Hepatocyte (in vitro differentiated cells): ENCODE results near the gene ATCAY. TPM values are rescaled to one million over a fixed set of nuclear protein-coding genes. Genes with fewer than 3 reads are reported as not detected.

Experiments used
- DNase-seq: peaks from one replicate; pipeline ENCODE4 v3.0.0-alpha.2; 2016; ENCODE audit warnings: low spot score
- H2AFZ ChIP-seq: fragments of 200-600 bp; sonication (generic); 2 replicates; pipeline ENCODE4 v1.6.0; 2016; ENCODE audit warnings: antibody characterized with exemption, mild to moderate bottlenecking
- H3K27ac ChIP-seq: fragments of 200-600 bp; sonication (generic); 2 replicates; pipeline ENCODE4 v1.5.1; 2016; ENCODE audit warnings: mild to moderate bottlenecking
- H3K27me3 ChIP-seq: fragments of 200-600 bp; sonication (generic); 2 replicates; pipeline ENCODE4 v1.6.1; 2016
- H3K36me3 ChIP-seq: fragments of 200-600 bp; sonication (generic); replicated peaks from 2 replicates; pipeline ENCODE4 v1.5.1; 2016; ENCODE audit warnings: low read depth; ENCODE audit not compliant: insufficient read depth
- H3K4me1 ChIP-seq: fragments of 200-600 bp; sonication (generic); 2 replicates; pipeline ENCODE4 v1.5.1; 2016; ENCODE audit warnings: mild to moderate bottlenecking, moderate library complexity; ENCODE audit not compliant: insufficient read depth
- H3K4me2 ChIP-seq: fragments of 200-600 bp; sonication (generic); 2 replicates; pipeline ENCODE4 v1.6.0; 2016
- H3K4me3 ChIP-seq: fragments of 200-600 bp; sonication (generic); 2 replicates; pipeline ENCODE4 v1.5.1; 2016; ENCODE audit warnings: mild to moderate bottlenecking
- H3K79me2 ChIP-seq: fragments of 200-600 bp; sonication (generic); 2 replicates; pipeline ENCODE4 v1.6.0; 2017; ENCODE audit warnings: mild to moderate bottlenecking
- H3K9me2 ChIP-seq: fragments of 200-600 bp; sonication (generic); replicated peaks from 2 replicates; pipeline ENCODE4 v1.6.0; 2017; ENCODE audit warnings: mild to moderate bottlenecking; ENCODE audit not compliant: insufficient read depth
- H3K9me3 ChIP-seq: fragments of 200-600 bp; sonication (generic); 2 replicates; pipeline ENCODE4 v1.5.1; 2016; ENCODE audit warnings: low read depth, mild to moderate bottlenecking
- H4K20me1 ChIP-seq: fragments of 200-600 bp; sonication (generic); 2 replicates; pipeline ENCODE4 v1.6.0; 2016; ENCODE audit warnings: mild to moderate bottlenecking; ENCODE audit not compliant: insufficient read depth, poor library complexity, severe bottlenecking
- EZH2 ChIP-seq: fragments of 200-600 bp; sonication (generic); IDR thresholded peaks from 2 replicates; pipeline ENCODE4 v1.6.1; 2016; ENCODE audit warnings: antibody characterized with exemption, mild to moderate bottlenecking, borderline replicate concordance
- EZH2phosphoT487 ChIP-seq: fragments of 200-600 bp; sonication (generic); IDR thresholded peaks from one replicate; pipeline ENCODE4 v1.6.1; 2018; ENCODE audit warnings: antibody characterized with exemption, mild to moderate bottlenecking, low read depth, moderate library complexity; ENCODE audit not compliant: unreplicated experiment, severe bottlenecking
- WGBS: methylation state at CpG from one replicate; pipeline ENCODE4 v1.1.6; 2016; ENCODE audit warnings: low lambda C conversion rate; ENCODE audit errors: missing lambda C conversion rate; 5-methylcytosine and 5-hydroxymethylcytosine counted together
- polyA plus RNA-seq: library from polyadenylated mRNA; unstranded; fragments of >200 nt; fragmentation: Nextera tagmentation; extraction: Ambion mirVana; gene quantifications from 2 replicates; pipeline ENCODE4 v1.2.1, GENCODE V29; 2016
- total RNA-seq: library from RNA; depleted of rRNA; stranded (reverse); fragments of >200 nt; gene quantifications from 2 replicates; pipeline ENCODE4 v1.2.3, GENCODE V29; 2014
- TF ChIP-seq, protein P1 (sequence below): fragments of 200-600 bp; sonication (generic); IDR thresholded peaks from 2 replicates; pipeline ENCODE4 v1.5.1; 2016; ENCODE audit warnings: antibody characterized with exemption, mild to moderate bottlenecking; ENCODE audit not compliant: poor library complexity

Gene ATCAY
- total and polyA plus RNA-seq, 2 experiments from 2014 or later, result 0.13 TPM; not detected in 1

DNA sequence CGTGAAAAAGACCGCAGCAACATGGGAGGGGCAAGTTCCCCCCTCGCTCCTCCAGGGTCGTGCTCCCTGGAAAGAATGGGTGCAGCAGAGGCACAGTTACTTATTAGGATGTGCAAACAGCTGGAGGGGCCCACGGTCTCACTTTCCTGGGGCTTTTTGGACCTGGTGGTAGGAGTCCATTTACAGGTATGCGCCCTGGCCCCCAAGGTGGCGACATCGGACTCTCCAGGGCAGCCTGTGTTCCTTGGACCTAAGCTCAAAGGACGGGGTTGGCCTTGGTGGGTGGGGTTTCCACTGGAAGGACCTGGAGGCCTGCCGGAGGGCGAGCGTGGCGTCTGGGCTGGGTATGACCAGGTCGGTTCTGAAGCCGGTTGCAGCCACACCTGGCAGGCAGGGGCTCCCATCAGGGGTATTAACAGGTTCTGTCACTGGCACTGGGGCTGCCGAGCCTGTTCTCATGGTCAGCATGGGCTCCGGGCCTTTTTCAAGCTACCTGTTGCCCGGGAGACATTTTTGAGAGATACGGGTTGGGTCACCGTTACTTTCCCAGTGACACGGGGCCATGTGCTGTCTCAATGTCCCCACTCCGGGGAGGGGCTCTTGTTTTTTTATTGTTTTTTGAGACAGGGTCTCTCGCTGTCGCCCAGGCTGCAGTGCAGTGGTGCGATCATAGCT is 17.5 kb upstream of the ATCAY start:
- no peaks in the 10 kb centered on the region for H3K9me3 ChIP-seq
- H2AFZ ChIP-seq, result no peak overlapping the region
- H3K9me2 ChIP-seq, result no peaks in the 10 kb centered on the region
- H3K4me3 ChIP-seq, result no peak overlapping the region
- no peaks in the 10 kb centered on the region for H3K36me3 ChIP-seq
- TF ChIP-seq, protein P1, sequence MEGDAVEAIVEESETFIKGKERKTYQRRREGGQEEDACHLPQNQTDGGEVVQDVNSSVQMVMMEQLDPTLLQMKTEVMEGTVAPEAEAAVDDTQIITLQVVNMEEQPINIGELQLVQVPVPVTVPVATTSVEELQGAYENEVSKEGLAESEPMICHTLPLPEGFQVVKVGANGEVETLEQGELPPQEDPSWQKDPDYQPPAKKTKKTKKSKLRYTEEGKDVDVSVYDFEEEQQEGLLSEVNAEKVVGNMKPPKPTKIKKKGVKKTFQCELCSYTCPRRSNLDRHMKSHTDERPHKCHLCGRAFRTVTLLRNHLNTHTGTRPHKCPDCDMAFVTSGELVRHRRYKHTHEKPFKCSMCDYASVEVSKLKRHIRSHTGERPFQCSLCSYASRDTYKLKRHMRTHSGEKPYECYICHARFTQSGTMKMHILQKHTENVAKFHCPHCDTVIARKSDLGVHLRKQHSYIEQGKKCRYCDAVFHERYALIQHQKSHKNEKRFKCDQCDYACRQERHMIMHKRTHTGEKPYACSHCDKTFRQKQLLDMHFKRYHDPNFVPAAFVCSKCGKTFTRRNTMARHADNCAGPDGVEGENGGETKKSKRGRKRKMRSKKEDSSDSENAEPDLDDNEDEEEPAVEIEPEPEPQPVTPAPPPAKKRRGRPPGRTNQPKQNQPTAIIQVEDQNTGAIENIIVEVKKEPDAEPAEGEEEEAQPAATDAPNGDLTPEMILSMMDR, result no peak
- no peak for TF ChIP-seq EZH2
- no peak for TF ChIP-seq EZH2phosphoT487
- 87% methylated on average over 25 of the region's 25 CpGs for WGBS
- H3K79me2 ChIP-seq, result no peaks in the 10 kb centered on the region
- DNase-seq, result no peak
- no peak overlapping the region for H3K27ac ChIP-seq
- H3K27me3 ChIP-seq, result peaks cover 21% of the 10 kb centered on the region
- no peaks in the 10 kb centered on the region for H3K4me1 ChIP-seq
- no peaks in the 10 kb centered on the region for H4K20me1 ChIP-seq
- H3K4me2 ChIP-seq, result no peak overlapping the region

DNA sequence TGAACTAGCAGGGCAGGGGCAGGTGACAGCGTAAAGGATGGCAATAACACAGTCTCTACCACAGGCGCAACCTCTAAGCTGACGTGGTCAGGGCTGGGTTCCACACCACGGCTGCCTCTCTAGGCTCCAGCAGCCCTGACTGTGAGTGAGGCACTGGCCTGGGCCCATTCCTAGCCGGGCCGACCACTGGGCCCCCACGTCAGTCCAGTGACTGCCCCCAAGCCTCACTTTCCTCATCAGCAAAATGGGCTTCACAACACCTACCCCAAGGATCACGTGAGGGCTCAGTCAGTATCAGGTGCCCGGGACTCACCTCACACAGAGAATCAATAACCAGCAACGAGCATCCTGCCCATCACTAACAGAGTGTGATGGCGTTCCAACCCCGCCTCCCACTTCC is 16.8 kb upstream of the ATCAY start:
- H3K36me3 ChIP-seq, result no peaks in the 10 kb centered on the region
- H2AFZ ChIP-seq, result no peak overlapping the region
- TF ChIP-seq EZH2phosphoT487, result no peak
- TF ChIP-seq, protein P1, result no peak
- no peak for TF ChIP-seq EZH2
- no peaks in the 10 kb centered on the region for H3K9me2 ChIP-seq
- no peak overlapping the region for H3K4me2 ChIP-seq
- no peaks in the 10 kb centered on the region for H3K4me1 ChIP-seq
- no peaks in the 10 kb centered on the region for H4K20me1 ChIP-seq
- no peak overlapping the region for H3K27ac ChIP-seq
- H3K79me2 ChIP-seq, result no peaks in the 10 kb centered on the region
- 88% methylated on average over 10 of the region's 12 CpGs for WGBS
- DNase-seq, result no peak
- no peak overlapping the region for H3K4me3 ChIP-seq
- H3K9me3 ChIP-seq, result no peaks in the 10 kb centered on the region
- H3K27me3 ChIP-seq, result peaks cover 28% of the 10 kb centered on the region

- Histone ChIP-seq H3K79me2 (no peaks in the 10 kb centered on the region), H3K4me2 (no peak overlapping the region), H4K20me1 (no peaks in the 10 kb centered on the region), H3K4me3 (no peak overlapping the region), H3K9me3 (no peaks in the 10 kb centered on the region), H3K27me3 (peaks cover 47% of the 10 kb centered on the region), H3K9me2 (no peaks in the 10 kb centered on the region), H3K36me3 (no peaks in the 10 kb centered on the region), H2AFZ (no peak overlapping the region), H3K4me1 (no peaks in the 10 kb centered on the region), H3K27ac (no peak overlapping the region)
- no peak for TF ChIP-seq EZH2
- TF ChIP-seq, protein P1, result no peak
- TF ChIP-seq EZH2phosphoT487, result no peak
- no peak for DNase-seq
- 80% methylated on average over 14 of the region's 14 CpGs for WGBS
These were observed 13.4 kb upstream of the ATCAY start for GRCh38 chr19:3866910-3867638.
